HepG2 (cell line): ENCODE measurements around the gene MRGPRF. TPM values are rescaled to one million over a fixed set of nuclear protein-coding genes. Genes with fewer than 3 reads are reported as not detected.

Experiments
- ARNT2 ChIP-seq: sonication (generic); formaldehyde crosslinking; IDR thresholded peaks from 2 replicates; pipeline ENCODE4 v1.8.0; 2022; ENCODE audit warnings: mild to moderate bottlenecking, low read depth, missing genetic modification reagents, moderate library complexity
- ATF5 ChIP-seq: sonication (generic); formaldehyde crosslinking; IDR thresholded peaks from 2 replicates; pipeline ENCODE4 v1.4.0; 2020; ENCODE audit warnings: mild to moderate bottlenecking, low read depth, missing genetic modification reagents
- CBX2 ChIP-seq, 2 experiments: fragments of 200-600 bp in 1 of 2; sonication (generic); formaldehyde crosslinking in 1 of 2; IDR thresholded peaks; 2 replicates each; pipeline versions ENCODE4 v1.7.0 to v1.8.1; 2018 to 2022; ENCODE audit warnings: low read depth in 2 of 2, low read length in 1 of 2, mild to moderate bottlenecking in 1 of 2, missing genetic modification reagents in 1 of 2
- CENPBD1 ChIP-seq: sonication (generic); formaldehyde crosslinking; IDR thresholded peaks from 2 replicates; pipeline ENCODE4 v1.8.0; 2022; ENCODE audit warnings: missing genetic modification reagents, low read depth, mild to moderate bottlenecking, borderline replicate concordance
- GABPB1 ChIP-seq: IDR thresholded peaks from 2 replicates; pipeline ENCODE4 v1.6.1; 2016; ENCODE audit warnings: mild to moderate bottlenecking, missing genetic modification reagents, moderate library complexity, missing compliant biosample characterization
- HIVEP1 ChIP-seq: sonication (generic); formaldehyde crosslinking; IDR thresholded peaks from 2 replicates; pipeline ENCODE4 v1.4.0; 2020; ENCODE audit warnings: mild to moderate bottlenecking, missing genetic modification reagents
- HNF1B ChIP-seq: sonication (generic); formaldehyde crosslinking; IDR thresholded peaks from 2 replicates; pipeline ENCODE4 v1.5.1; 2020; ENCODE audit warnings: mild to moderate bottlenecking, moderate library complexity, missing genetic modification reagents
- KMT2A ChIP-seq: sonication (generic); formaldehyde crosslinking; IDR thresholded peaks from 2 replicates; pipeline ENCODE4 v1.4.0; 2020; ENCODE audit warnings: missing genetic modification reagents
- MEF2D ChIP-seq: sonication (generic); formaldehyde crosslinking; IDR thresholded peaks from 2 replicates; pipeline ENCODE4 v1.5.1; 2020; ENCODE audit warnings: mild to moderate bottlenecking, missing genetic modification reagents
- MXD3 ChIP-seq: IDR thresholded peaks from 2 replicates; pipeline ENCODE4 v1.6.1; 2016; ENCODE audit warnings: mild to moderate bottlenecking, missing biosample characterization, missing genetic modification reagents
- MXI1 ChIP-seq: IDR thresholded peaks from 3 replicates; pipeline ENCODE4 v1.6.1; 2012; ENCODE audit warnings: low read depth, low read length, inconsistent platforms, borderline replicate concordance
- NFKB2 ChIP-seq: sonication (generic); formaldehyde crosslinking; IDR thresholded peaks from 2 replicates; pipeline ENCODE4 v1.4.0; 2020; ENCODE audit warnings: missing genetic modification reagents, borderline replicate concordance
- PHF20 ChIP-seq: sonication (generic); formaldehyde crosslinking; IDR thresholded peaks from 2 replicates; pipeline ENCODE4 v1.5.0; 2020; ENCODE audit warnings: mild to moderate bottlenecking, missing genetic modification reagents
- POGK ChIP-seq: sonication (generic); formaldehyde crosslinking; conservative IDR thresholded peaks from 2 replicates; pipeline ENCODE4 v1.8.0; 2022; ENCODE audit warnings: mild to moderate bottlenecking, moderate library complexity, missing genetic modification reagents
- RFXAP ChIP-seq: sonication (generic); formaldehyde crosslinking; IDR thresholded peaks from 2 replicates; pipeline ENCODE4 v1.4.0; 2020; ENCODE audit warnings: missing genetic modification reagents, borderline replicate concordance
- TBP ChIP-seq: sonication (generic); formaldehyde crosslinking; IDR thresholded peaks from 2 replicates; pipeline ENCODE4 v1.5.0; 2020; ENCODE audit warnings: missing genetic modification reagents
- TFDP2 ChIP-seq: sonication (generic); formaldehyde crosslinking; IDR thresholded peaks from 2 replicates; pipeline ENCODE4 v1.4.0; 2020; ENCODE audit warnings: missing genetic modification reagents
- THAP11 ChIP-seq: IDR thresholded peaks from 2 replicates; pipeline ENCODE4 v1.6.1; 2016; ENCODE audit warnings: missing biosample characterization, missing genetic modification reagents
- ZBTB1 ChIP-seq: sonication (generic); formaldehyde crosslinking; IDR thresholded peaks from 2 replicates; pipeline ENCODE4 v1.4.0; 2020; ENCODE audit warnings: missing genetic modification reagents, borderline replicate concordance
- ZNF20 ChIP-seq: sonication (generic); formaldehyde crosslinking; IDR thresholded peaks from 2 replicates; pipeline ENCODE4 v1.4.0; 2020; ENCODE audit warnings: mild to moderate bottlenecking, moderate library complexity, missing genetic modification reagents
- ZNF274 ChIP-seq: sonication (generic); formaldehyde crosslinking; IDR thresholded peaks from 2 replicates; pipeline ENCODE4 v1.5.1; 2020; ENCODE audit warnings: mild to moderate bottlenecking, missing genetic modification reagents
- ZNF333 ChIP-seq: sonication (generic); formaldehyde crosslinking; IDR thresholded peaks from 2 replicates; pipeline ENCODE4 v1.4.0; 2020; ENCODE audit warnings: mild to moderate bottlenecking, missing genetic modification reagents, borderline replicate concordance
- ZNF883 ChIP-seq: sonication (generic); formaldehyde crosslinking; IDR thresholded peaks from 2 replicates; pipeline ENCODE4 v1.5.1; 2020; ENCODE audit warnings: mild to moderate bottlenecking, missing genetic modification reagents; ENCODE audit errors: not compliant biosample characterization
- polyA plus RNA-seq, 8 experiments: library from polyadenylated mRNA; depleted of rRNA in 3 of 8; stranded (reverse) in 7 of 8; unstranded in 1 of 8; fragments of >200 nt; fragmentation: Illumina TruSeq in 4 of 8; extraction: Trizol in 4 of 8; gene quantifications; 2 replicates each; pipeline versions ENCODE4 v1.2.1 to v1.2.3, GENCODE V29; 2011 to 2016; ENCODE audit warnings: low read depth in 4 of 8, missing spikeins in 1 of 8, mixed read lengths in 1 of 8; ENCODE audit not compliant: insufficient read depth in 1 of 8
- total RNA-seq, 5 experiments: library from RNA; depleted of rRNA; stranded (reverse); fragments of >200 nt; fragmentation: Illumina TruSeq; extraction: Trizol; gene quantifications; 2 replicates each; pipeline ENCODE4 v1.2.3, GENCODE V29; 2016; ENCODE audit warnings: low read depth in 1 of 5

Gene MRGPRF
- total and polyA plus RNA-seq, 2 of the 13 experiments (the other 11 are each of a cell fraction or from before 2014, with no cell fraction given), result not detected

- TF ChIP-seq ATF5 (CRISPR knock-in tag) (no peak), POGK (CRISPR knock-in tag) (0 out of 2 replicates have a peak, but pooled peaks have one; percentile 17), CBX2 (IDR thresholded peaks at IDR 0.05; ENCODE audit: low read depth, low read length) (no peak), CBX2 (CRISPR knock-in tag; IDR thresholded peaks at IDR 0.05; ENCODE audit: low read depth) (no peak), TBP (no peak), KMT2A (CRISPR knock-in tag) (peak; percentile 73), ZBTB1 (CRISPR knock-in tag) (no peak), RFXAP (CRISPR knock-in tag) (peak; percentile 54; the same call in 1 of the 2 replicates), MEF2D (CRISPR knock-in tag) (no peak), ARNT2 (CRISPR knock-in tag) (peak; percentile 76; the same call in 1 of the 2 replicates), TFDP2 (CRISPR knock-in tag) (peak; percentile 44; the same call in 1 of the 2 replicates), HNF1B (CRISPR knock-in tag) (peak; percentile 42), ZNF333 (CRISPR knock-in tag) (no peak), GABPB1 (CRISPR knock-in tag) (peak; percentile 61; the same call in 1 of the 2 replicates), ZNF883 (CRISPR knock-in tag) (peak; percentile 81), MXD3 (CRISPR knock-in tag) (peak; percentile 35; the same call in 1 of the 2 replicates), NFKB2 (CRISPR knock-in tag) (peak; percentile 55; the same call in 1 of the 2 replicates), ZNF20 (CRISPR knock-in tag) (no peak), HIVEP1 (CRISPR knock-in tag) (peak; percentile 98), MXI1 (peak; percentile 68; the same call in 1 of the 3 replicates), PHF20 (CRISPR knock-in tag) (peak; percentile 63), ZNF274 (CRISPR knock-in tag) (peak; percentile 80), CENPBD1 (CRISPR knock-in tag) (no peak), THAP11 (peak; percentile 57)
Measured at GRCh38 chr11:69048694-69049489, 35.8 kb upstream of the MRGPRF start, which contains the start of gene TPCN2 (continued).
